IMR-90 (cell line): Measurements from ENCODE around the gene NOL4L. TPM values are rescaled to one million over a fixed set of nuclear protein-coding genes. Genes with fewer than 3 reads are reported as not detected.

Experiments used
- ATAC-seq: fragments of 200-7000 bp; cut with Tn5 transposase; 2 replicates; pipeline ENCODE4 v1.9.1; 2020; ENCODE audit warnings: low read depth, mild to moderate bottlenecking, moderate library complexity
- BruUV-seq: library from RNA; stranded (reverse); fragments of 400-500 nt; replicated peaks from 2 replicates; lab custom pipeline; 2021; lab: Mats Ljungman, UMichigan
- CTCF ChIA-PET: fragments of 300-600 bp; formaldehyde crosslinking; extraction: SDS; loops from one replicate; lab custom pipeline; 2021; ENCODE audit warnings: antibody characterized with exemption; lab: Yijun Ruan, JAX
- POLR2A ChIA-PET: fragments of 300-600 bp; sonication (Branson Sonifier 250); formaldehyde crosslinking; loops from one replicate; lab custom pipeline; 2022; ENCODE audit warnings: antibody characterized with exemption; ENCODE audit not compliant: unreplicated experiment; lab: Charles Lee
- DNase-seq: peaks from one replicate; pipeline ENCODE4 v3.0.0; 2013
- H2AFZ ChIP-seq: replicated peaks from 2 replicates; pipeline ENCODE3; 2013; ENCODE audit warnings: low read length, mild to moderate bottlenecking; ENCODE audit not compliant: poor library complexity
- H2AK5ac ChIP-seq: 2 replicates; pipeline ENCODE4 v1.6.1; 2013; ENCODE audit warnings: low read depth, low read length, inconsistent platforms
- H2AK9ac ChIP-seq: replicated peaks from 2 replicates; pipeline ENCODE3; 2013; ENCODE audit warnings: mild to moderate bottlenecking, low read depth, low read length, moderate library complexity; ENCODE audit not compliant: poor library complexity
- H2BK120ac ChIP-seq: 2 replicates; pipeline ENCODE4 v1.6.1; 2013; ENCODE audit warnings: low read depth, low read length, inconsistent platforms
- H2BK15ac ChIP-seq: 3 replicates; pipeline ENCODE4 v1.6.1; 2013; ENCODE audit warnings: low read depth, low read length, inconsistent platforms
- H2BK20ac ChIP-seq: 2 replicates; pipeline ENCODE4 v1.6.1; 2013; ENCODE audit warnings: low read depth, mild to moderate bottlenecking, inconsistent platforms, low read length, moderate library complexity
- H2BK5ac ChIP-seq: 2 replicates; pipeline ENCODE4 v1.6.1; 2013; ENCODE audit warnings: mild to moderate bottlenecking, low read depth, low read length, inconsistent platforms; ENCODE audit not compliant: poor library complexity, severe bottlenecking
- H3K14ac ChIP-seq: replicated peaks from 2 replicates; pipeline ENCODE4 v1.6.1; 2013; ENCODE audit warnings: low read depth, low read length, inconsistent platforms
- H3K18ac ChIP-seq: 2 replicates; pipeline ENCODE4 v1.6.1; 2013; ENCODE audit warnings: low read depth, low read length, control low read depth
- H3K23ac ChIP-seq: 2 replicates; pipeline ENCODE4 v1.6.1; 2013; ENCODE audit warnings: low read depth, low read length, inconsistent platforms
- H3K27ac ChIP-seq: 2 replicates; pipeline ENCODE4 v1.5.1; 2013; ENCODE audit warnings: mild to moderate bottlenecking, control low read depth, low read length; ENCODE audit not compliant: insufficient read depth
- H3K27me3 ChIP-seq: 2 replicates; pipeline ENCODE4 v1.6.1; 2013; ENCODE audit warnings: low read length; ENCODE audit not compliant: control insufficient read depth, insufficient read depth
- H3K36me3 ChIP-seq: 2 replicates; pipeline ENCODE4 v1.6.1; 2013; ENCODE audit warnings: low read length, mixed read lengths; ENCODE audit not compliant: control insufficient read depth, insufficient read depth
- H3K4ac ChIP-seq: 2 replicates; pipeline ENCODE4 v1.6.1; 2013; ENCODE audit warnings: low read depth, low read length, inconsistent platforms
- H3K4me1 ChIP-seq: 2 replicates; pipeline ENCODE4 v1.6.1; 2013; ENCODE audit warnings: low read length, mixed read lengths; ENCODE audit not compliant: control insufficient read depth, insufficient read depth
- H3K4me2 ChIP-seq: 2 replicates; pipeline ENCODE4 v1.6.1; 2013; ENCODE audit warnings: low read depth, mild to moderate bottlenecking, control low read depth, low read length, moderate library complexity
- H3K4me3 ChIP-seq: 2 replicates; pipeline ENCODE4 v1.5.1; 2013; ENCODE audit warnings: low read depth, mild to moderate bottlenecking, control low read depth, low read length, moderate library complexity; ENCODE audit not compliant: insufficient read depth
- H3K56ac ChIP-seq: 2 replicates; pipeline ENCODE4 v1.6.1; 2013; ENCODE audit warnings: low read length, inconsistent platforms; ENCODE audit not compliant: insufficient read depth; ENCODE audit errors: extremely low read depth
- H3K79me1 ChIP-seq, 2 experiments: 2 replicates each; pipeline ENCODE4 v1.6.1; 2013; ENCODE audit warnings: low read length in 2 of 2, inconsistent platforms in 1 of 2, low read depth in 1 of 2
- H3K9ac ChIP-seq: 2 replicates; pipeline ENCODE4 v1.6.1; 2013; ENCODE audit warnings: low read depth, low read length, control low read depth
- H3K9me1 ChIP-seq: 2 replicates; pipeline ENCODE4 v1.6.1; 2013; ENCODE audit warnings: low read length, inconsistent platforms; ENCODE audit not compliant: insufficient read depth
- H3K9me3 ChIP-seq: 2 replicates; pipeline ENCODE4 v1.6.1; 2013; ENCODE audit warnings: low read length; ENCODE audit not compliant: control insufficient read depth, insufficient read depth
- H4K20me1 ChIP-seq: 2 replicates; pipeline ENCODE4 v1.6.1; 2013; ENCODE audit warnings: low read length, inconsistent platforms; ENCODE audit not compliant: insufficient read depth
- H4K5ac ChIP-seq: 2 replicates; pipeline ENCODE4 v1.6.1; 2013; ENCODE audit warnings: mild to moderate bottlenecking, low read depth, low read length, control low read depth
- H4K8ac ChIP-seq, 2 experiments: 2 replicates each; pipeline ENCODE4 v1.6.1; 2013; ENCODE audit warnings: low read depth in 2 of 2, low read length in 2 of 2, control low read depth in 1 of 2, inconsistent platforms in 1 of 2
- H4K91ac ChIP-seq: 2 replicates; pipeline ENCODE4 v1.6.1; 2013; ENCODE audit warnings: low read depth, low read length, inconsistent platforms; ENCODE audit not compliant: insufficient read depth
- BHLHE40 ChIP-seq: fragments of 150-350 bp; IDR thresholded peaks from 2 replicates; pipeline ENCODE4 v1.6.1; 2016; ENCODE audit warnings: mild to moderate bottlenecking, low read depth, low read length
- CEBPB ChIP-seq: IDR thresholded peaks from 2 replicates; pipeline ENCODE4 v1.6.1; 2012; ENCODE audit warnings: low read depth, low read length, improper control_type of control experiment
- CHD1 ChIP-seq: IDR thresholded peaks from 2 replicates; pipeline ENCODE4 v1.6.1; 2012; ENCODE audit warnings: low read depth, low read length, improper control_type of control experiment
- ELK1 ChIP-seq: fragments of 150-350 bp; IDR thresholded peaks from 2 replicates; pipeline ENCODE4 v1.6.1; 2016; ENCODE audit warnings: low read depth, mild to moderate bottlenecking, low read length, moderate library complexity, borderline replicate concordance
- FOS ChIP-seq: fragments of 150-350 bp; IDR thresholded peaks from 2 replicates; pipeline ENCODE4 v1.6.1; 2016; ENCODE audit warnings: low read depth, low read length
- MAFK ChIP-seq: IDR thresholded peaks from 2 replicates; pipeline ENCODE4 v1.6.1; 2012; ENCODE audit warnings: low read depth, low read length, improper control_type of control experiment
- MAZ ChIP-seq: IDR thresholded peaks from 2 replicates; pipeline ENCODE4 v1.6.1; 2012; ENCODE audit warnings: low read depth, mild to moderate bottlenecking, low read length, improper control_type of control experiment, moderate library complexity, borderline replicate concordance
- RCOR1 ChIP-seq: IDR thresholded peaks from 2 replicates; pipeline ENCODE4 v1.6.1; 2012; ENCODE audit warnings: mild to moderate bottlenecking, low read length, improper control_type of control experiment; ENCODE audit not compliant: insufficient replicate concordance
- RFX5 ChIP-seq: IDR thresholded peaks from 2 replicates; pipeline ENCODE4 v1.8.0; 2012; ENCODE audit warnings: low read depth, mild to moderate bottlenecking, low read length, moderate library complexity
- SMC3 ChIP-seq: fragments of 150-350 bp; IDR thresholded peaks from 2 replicates; pipeline ENCODE4 v1.6.1; 2016; ENCODE audit warnings: low read depth, mild to moderate bottlenecking, antibody characterized with exemption, low read length, moderate library complexity
- USF2 ChIP-seq: fragments of 150-350 bp; IDR thresholded peaks from 2 replicates; pipeline ENCODE4 v1.6.1; 2017; ENCODE audit warnings: mild to moderate bottlenecking, antibody characterized with exemption, low read length, low read depth
- WGBS, 2 experiments: methylation state at CpG; one replicate each; pipeline versions ENCODE4 v1.1.5 to v1.1.7; 2013; ENCODE audit warnings: missing lambda C conversion rate in 2 of 2; ENCODE audit not compliant: insufficient read length in 1 of 2; ENCODE audit errors: extremely low coverage in 2 of 2; 5-methylcytosine and 5-hydroxymethylcytosine counted together
- dilution Hi-C: fragments of 300-500 bp; cut with HindIII; formaldehyde crosslinking; loops from one replicate; pipeline ENCODE4 v1.14.3; 2018; ENCODE audit warnings: low sequenced_read_pairs; ENCODE audit not compliant: unreplicated experiment
- in situ Hi-C: fragments of 300-500 bp; cut with MboI; formaldehyde crosslinking; loops from 3 replicates; pipeline ENCODE4 v1.14.3; 2019; ENCODE audit warnings: low sequenced_read_pairs, inconsistent platforms, mixed read lengths
- intact Hi-C: fragments of 100-400 bp; cut with micrococcal nuclease; formaldehyde crosslinking; loops from 2 replicates; pipeline ENCODE4 v1.10.0; 2022
- polyA plus RNA-seq, 3 experiments: library from polyadenylated mRNA; depleted of rRNA; stranded (reverse); fragments of >200 nt; gene quantifications; 2 replicates each; pipeline ENCODE4 v1.2.3, GENCODE V29; 2012; ENCODE audit warnings: low replicate concordance in 1 of 3
- total RNA-seq: library from RNA; depleted of rRNA; stranded (reverse); fragments of >200 nt; gene quantifications from 2 replicates; pipeline ENCODE4 v1.2.3, GENCODE V29; 2012

NOL4L gene
- total and polyA plus RNA-seq, 2 of the 4 experiments (the other 2 are of a cell fraction): 4.7 to 13.3 TPM

GRCh38 chr20:32455171-32455900 is 129.8 kb downstream of the NOL4L start:
- Histone ChIP-seq H3K14ac (no peak overlapping the region), H2BK120ac (no peak overlapping the region), H4K91ac (no peak overlapping the region), H3K9me3 (no peaks in the 10 kb centered on the region), H3K4me2 (no peak overlapping the region), H2BK20ac (no peak overlapping the region), H2AK9ac (no peak overlapping the region), H3K4me1 (peaks cover 11% of the 10 kb centered on the region), H2AK5ac (0 out of 2 replicates have a peak overlapping the region, but pooled peaks have one; percentile 36), H3K9me1 (peaks cover 13% of the 10 kb centered on the region; the same call in 1 of the 2 replicates), H2AFZ (no peak overlapping the region), H3K4ac (no peak overlapping the region), H4K5ac (no peak overlapping the region), H3K9ac (no peak overlapping the region), H3K36me3 (peaks cover 52% of the 10 kb centered on the region), H2BK5ac (no peak overlapping the region), H3K79me1 (peaks cover 34 to 53% of the 10 kb centered on the region in 2 experiments), H3K56ac (no peak overlapping the region), H3K23ac (no peak overlapping the region), H4K8ac (no peak overlapping the region), H3K18ac (no peak overlapping the region), H3K27me3 (no peaks in the 10 kb centered on the region), H3K27ac (no peak overlapping the region), H4K20me1 (peaks cover 25% of the 10 kb centered on the region), H3K4me3 (no peak overlapping the region), H2BK15ac (no peak overlapping the region)
- ChIA-PET CTCF (no interaction called here), POLR2A (interaction anchor here (0.6 kb wide), 1 partner anchor 146 kb away, joined by 8 read pairs; no protein-coding TSS in a partner anchor)
- in situ Hi-C loops (no loop called here), dilution Hi-C loops (no loop called here), intact Hi-C loops (no loop called here)
- ATAC-seq (no peak), DNase-seq (no peak)
- no TSS peak for BruUV-seq
- no peak for TF ChIP-seq SMC3
- TF ChIP-seq RCOR1: no peak
- no peak for TF ChIP-seq RFX5
- no peak for TF ChIP-seq BHLHE40
- TF ChIP-seq USF2: no peak
- no peak for TF ChIP-seq CHD1
- no peak for TF ChIP-seq MAFK
- TF ChIP-seq ELK1: no peak
- no peak for TF ChIP-seq FOS
- TF ChIP-seq CEBPB: no peak
- TF ChIP-seq MAZ: no peak
- WGBS, 2 experiments: no CpG with 5 or more reads among the region's 12 CpGs
